Measurements from ENCODE around the gene SPEM3. TPM values are rescaled to one million over a fixed set of nuclear protein-coding genes. Genes with fewer than 3 reads are reported as not detected.
A peak's percentile ranks its signal among the peaks of the same experiment; 100 is the strongest.

SPEM3 gene
- total RNA-seq, 2 experiments from 2014 or later = not detected

GRCh38 chr17:7403977-7404736 lies 24.5 kb upstream of the SPEM3 start, which contains the start of gene TMEM256:
TMEM256 (minus strand) TSS chr17:7404097; CDS start chr17:7404084, 13 bp downstream.
- CTCF ChIA-PET (ENCODE audit: unreplicated experiment) = interaction anchor here (0.6 to 1.9 kb wide), 4 partner anchors 10 to 51 kb away, joined by 3 to 18 read pairs (median 4); partner anchors contain the start of gene TMEM102

GRCh38 chr17:7404737-7405349 lies 23.8 kb upstream of the SPEM3 start:
- no peak overlapping the region for H3K27ac ChIP-seq (ENCODE audit: low read depth, low read length, poor library complexity, severe bottlenecking)
- peaks cover 6% of the 10 kb centered on the region for H3K4me1 ChIP-seq (ENCODE audit: insufficient read depth, low read length, poor library complexity, severe bottlenecking)
- no peaks in the 10 kb centered on the region for H3K36me3 ChIP-seq (ENCODE audit: insufficient read depth, low read length)
- peak overlapping the region; percentile 70 for H3K4me3 ChIP-seq (ENCODE audit: low read depth, low read length, poor library complexity, severe bottlenecking)
- H3K4me2 ChIP-seq (ENCODE audit: low read length) = peak overlapping the region; percentile 55; the same call in 1 of the 2 replicates
- DNase-seq (ENCODE audit: low spot score) = no peak
- H3K79me2 ChIP-seq (ENCODE audit: insufficient read depth, low read depth, low read length) = no peaks in the 10 kb centered on the region
- no peaks in the 10 kb centered on the region for H4K20me1 ChIP-seq (ENCODE audit: insufficient read depth, low read length)
- POLR2A ChIA-PET = interaction anchor here (0.6 to 1.5 kb wide), 8 partner anchors 10 to 284 kb away, joined by 3 to 8 read pairs (median 4); partner anchors contain the start of genes PLSCR3, TMEM102 and WRAP53
- TF ChIP-seq EZH2phosphoT487 (IDR thresholded peaks at IDR 0.05; ENCODE audit: borderline replicate concordance, low read depth, low read length) = no peak
- TF ChIP-seq, protein P1, sequence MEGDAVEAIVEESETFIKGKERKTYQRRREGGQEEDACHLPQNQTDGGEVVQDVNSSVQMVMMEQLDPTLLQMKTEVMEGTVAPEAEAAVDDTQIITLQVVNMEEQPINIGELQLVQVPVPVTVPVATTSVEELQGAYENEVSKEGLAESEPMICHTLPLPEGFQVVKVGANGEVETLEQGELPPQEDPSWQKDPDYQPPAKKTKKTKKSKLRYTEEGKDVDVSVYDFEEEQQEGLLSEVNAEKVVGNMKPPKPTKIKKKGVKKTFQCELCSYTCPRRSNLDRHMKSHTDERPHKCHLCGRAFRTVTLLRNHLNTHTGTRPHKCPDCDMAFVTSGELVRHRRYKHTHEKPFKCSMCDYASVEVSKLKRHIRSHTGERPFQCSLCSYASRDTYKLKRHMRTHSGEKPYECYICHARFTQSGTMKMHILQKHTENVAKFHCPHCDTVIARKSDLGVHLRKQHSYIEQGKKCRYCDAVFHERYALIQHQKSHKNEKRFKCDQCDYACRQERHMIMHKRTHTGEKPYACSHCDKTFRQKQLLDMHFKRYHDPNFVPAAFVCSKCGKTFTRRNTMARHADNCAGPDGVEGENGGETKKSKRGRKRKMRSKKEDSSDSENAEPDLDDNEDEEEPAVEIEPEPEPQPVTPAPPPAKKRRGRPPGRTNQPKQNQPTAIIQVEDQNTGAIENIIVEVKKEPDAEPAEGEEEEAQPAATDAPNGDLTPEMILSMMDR (conservative IDR thresholded peaks at IDR 0.05; ENCODE audit: low read length) = no peak
- H3K9me3 ChIP-seq (ENCODE audit: low read length) = no peaks in the 10 kb centered on the region
- H2AFZ ChIP-seq (ENCODE audit: low read length) = no peak overlapping the region
- intact Hi-C loops (cut with micrococcal nuclease; ENCODE audit: unreplicated experiment) = loop anchor here (5.0 kb wide), 1 partner anchor 53 kb away; the partner anchor contains the start of gene KCTD11
- BruUV-seq (replicated peaks) = no TSS peak
- H3K9me2 ChIP-seq (ENCODE audit: insufficient read depth, low read length) = no peaks in the 10 kb centered on the region
- CTCF ChIA-PET (ENCODE audit: unreplicated experiment) = interaction anchor here (1.0 kb wide), 1 partner anchor 10 kb away, joined by 3 read pairs; no protein-coding TSS in a partner anchor

More at GRCh38 chr17:7403977-7404736, 24.5 kb upstream of the SPEM3 start, which contains the start of gene TMEM256:
- BruUV-seq (replicated peaks) = no TSS peak
- H4K20me1 ChIP-seq (ENCODE audit: insufficient read depth, low read length) = no peaks in the 10 kb centered on the region
- no peaks in the 10 kb centered on the region for H3K9me3 ChIP-seq (ENCODE audit: low read length)
- POLR2A ChIA-PET = interaction anchor here (0.7 to 1.5 kb wide), 11 partner anchors 10 to 1997 kb away, joined by 3 to 8 read pairs (median 4); partner anchors contain the start of genes PLSCR3, TMEM102 and WRAP53
- H3K4me3 ChIP-seq (ENCODE audit: low read depth, low read length, poor library complexity, severe bottlenecking) = peak within 1 kb of the TSS; percentile 70
- TF ChIP-seq EZH2phosphoT487 (IDR thresholded peaks at IDR 0.05; ENCODE audit: borderline replicate concordance, low read depth, low read length) = no peak
- TF ChIP-seq, protein P1 (conservative IDR thresholded peaks at IDR 0.05; ENCODE audit: low read length) = no peak
- peaks cover 6% of the 10 kb centered on the region for H3K4me1 ChIP-seq (ENCODE audit: insufficient read depth, low read length, poor library complexity, severe bottlenecking)
- peak within 1 kb of the TSS; percentile 61 for H2AFZ ChIP-seq (ENCODE audit: low read length)
- H3K9me2 ChIP-seq (ENCODE audit: insufficient read depth, low read length) = no peaks in the 10 kb centered on the region
- DNase-seq (ENCODE audit: low spot score) = peak; percentile 98
- H3K36me3 ChIP-seq (ENCODE audit: insufficient read depth, low read length) = no peaks in the 10 kb centered on the region
- peak within 1 kb of the TSS; percentile 60 for H3K4me2 ChIP-seq (ENCODE audit: low read length)
- intact Hi-C loops (cut with micrococcal nuclease; ENCODE audit: unreplicated experiment) = loop anchor here (5.0 kb wide), 1 partner anchor 52 kb away; the partner anchor contains the start of gene KCTD11
- H3K27ac ChIP-seq (ENCODE audit: low read depth, low read length, poor library complexity, severe bottlenecking) = no peak within 1 kb of the TSS
- H3K79me2 ChIP-seq (ENCODE audit: insufficient read depth, low read depth, low read length) = no peaks in the 10 kb centered on the region
